DND-41 (cell line): ENCODE results near the gene ATXN7L1.

ENCODE experiments used
- ATAC-seq: fragments of 200-7000 bp; cut with Tn5 transposase; 3 replicates; pipeline ENCODE4 v1.9.1; 2021; ENCODE audit warnings: low read depth; ENCODE audit not compliant: insufficient read depth
- DNase-seq: peaks from one replicate; pipeline ENCODE4 v3.0.0-alpha.2; 2020
- H2AFZ ChIP-seq: 2 replicates; pipeline ENCODE4 v1.6.0; 2012; ENCODE audit warnings: low read depth, low read length
- H3K27ac ChIP-seq: 2 replicates; pipeline ENCODE4 v1.5.1; 2012; ENCODE audit warnings: low read length, inconsistent platforms
- H3K27me3 ChIP-seq: fragments of 200-600 bp; sonication (generic); 2 replicates; pipeline ENCODE4 v1.6.0; 2012; ENCODE audit warnings: low read length, mild to moderate bottlenecking, inconsistent platforms; ENCODE audit not compliant: insufficient read depth, poor library complexity
- H3K36me3 ChIP-seq: 2 replicates; pipeline ENCODE4 v1.5.1; 2012; ENCODE audit warnings: low read length, inconsistent platforms; ENCODE audit not compliant: insufficient read depth
- H3K4me1 ChIP-seq: 2 replicates; pipeline ENCODE4 v1.5.1; 2012; ENCODE audit warnings: mild to moderate bottlenecking, low read length; ENCODE audit not compliant: insufficient read depth
- H3K4me2 ChIP-seq: 2 replicates; pipeline ENCODE4 v1.6.0; 2012; ENCODE audit warnings: mild to moderate bottlenecking, moderate library complexity, low read length, inconsistent platforms; ENCODE audit not compliant: insufficient read depth
- H3K4me3 ChIP-seq, 2 experiments: fragments of 200-600 bp in 1 of 2; shearing (Covaris generic) in 1 of 2; 2 replicates each; pipeline ENCODE4 v1.5.1; 2012 to 2016; ENCODE audit warnings: inconsistent platforms in 2 of 2, low read length in 2 of 2, mild to moderate bottlenecking in 2 of 2, low read depth in 1 of 2, moderate library complexity in 1 of 2
- H3K79me2 ChIP-seq: 2 replicates; pipeline ENCODE4 v1.6.0; 2012; ENCODE audit warnings: low read length, inconsistent platforms; ENCODE audit not compliant: insufficient read depth
- H3K9ac ChIP-seq: 2 replicates; pipeline ENCODE4 v1.6.0; 2012; ENCODE audit warnings: low read depth, mild to moderate bottlenecking, inconsistent platforms, low read length, moderate library complexity
- H3K9me3 ChIP-seq: 2 replicates; pipeline ENCODE4 v1.5.1; 2012; ENCODE audit warnings: low read length, moderate library complexity, mild to moderate bottlenecking, inconsistent platforms; ENCODE audit not compliant: insufficient read depth, severe bottlenecking
- H4K20me1 ChIP-seq: 2 replicates; pipeline ENCODE4 v1.6.0; 2012; ENCODE audit warnings: low read length; ENCODE audit not compliant: insufficient read depth
- CTCF ChIP-seq: IDR thresholded peaks from 2 replicates; pipeline ENCODE4 v1.5.1; 2012; ENCODE audit warnings: borderline replicate concordance, low read length, moderate library complexity, mild to moderate bottlenecking; ENCODE audit not compliant: poor library complexity, severe bottlenecking; ENCODE audit errors: extremely low read depth
- EZH2 ChIP-seq: IDR thresholded peaks from 3 replicates; pipeline ENCODE4 v1.6.1; 2012; ENCODE audit warnings: borderline replicate concordance, low read depth, mild to moderate bottlenecking, moderate library complexity, low read length, inconsistent platforms; ENCODE audit not compliant: severe bottlenecking

Gene ATXN7L1

DNA sequence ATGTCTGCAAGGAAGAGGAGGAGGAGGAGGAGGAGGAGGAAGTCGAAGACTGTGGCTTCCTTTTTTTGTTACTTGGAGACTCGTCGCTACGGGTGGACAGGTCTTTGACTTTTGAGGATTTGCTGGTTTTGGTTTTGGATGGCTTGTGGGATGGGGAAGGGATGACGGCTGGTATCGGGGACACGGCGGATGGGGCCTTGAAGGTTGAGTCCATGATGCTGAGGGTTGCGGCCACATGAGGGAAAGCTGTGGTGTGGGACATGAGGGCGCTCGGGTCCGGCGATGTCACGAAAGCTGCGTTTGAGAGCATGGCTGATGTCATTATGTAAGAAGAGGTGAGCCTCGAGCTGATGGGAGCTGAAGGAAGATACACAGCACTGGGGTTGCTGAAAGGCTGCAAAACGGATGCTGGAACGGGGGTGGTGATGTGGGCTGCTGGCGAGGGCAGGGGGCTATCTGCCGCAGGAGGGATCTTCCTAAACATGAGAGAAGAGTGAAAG is 262.0 kb downstream of the ATXN7L1 start:
- no peak overlapping the region for H3K4me3 ChIP-seq
- H3K4me1 ChIP-seq: no peaks in the 10 kb centered on the region

DNA sequence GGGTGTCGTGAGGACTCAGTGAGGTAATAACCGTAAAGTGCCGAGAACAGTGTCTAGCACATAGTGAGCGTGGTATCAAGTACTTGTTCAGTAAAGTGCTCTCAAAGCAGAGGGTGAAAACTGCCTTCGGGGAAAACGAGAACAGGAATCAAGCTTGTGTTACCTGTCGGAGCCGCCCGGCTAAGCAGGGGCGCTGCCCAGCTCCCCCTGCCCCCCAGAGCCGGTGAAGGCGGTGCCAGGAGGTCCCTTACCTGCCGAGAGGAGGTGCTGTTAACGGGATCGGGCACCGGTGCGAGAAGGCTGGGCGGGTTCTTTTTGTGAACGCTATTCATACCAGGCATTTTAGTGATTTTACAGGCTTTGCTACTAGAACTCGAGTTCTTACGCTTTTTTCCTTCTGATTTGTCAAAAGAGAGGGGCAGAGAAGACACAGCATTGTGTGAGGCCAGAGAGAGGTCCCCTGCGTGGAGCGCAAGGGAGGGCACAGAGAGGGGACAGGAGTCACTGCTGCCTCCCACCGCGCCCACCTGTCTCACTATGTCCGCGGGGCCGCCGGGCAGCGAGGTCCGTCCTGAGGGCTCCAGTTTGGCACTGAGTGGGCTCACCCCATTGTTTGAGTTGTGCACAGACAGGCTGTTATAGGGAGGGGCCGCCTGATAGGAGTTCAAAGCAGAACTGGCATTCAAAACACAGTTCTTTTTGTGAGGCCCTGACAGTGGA is 262.6 kb downstream of the ATXN7L1 start:
- Histone ChIP-seq H4K20me1 (no peaks in the 10 kb centered on the region), H2AFZ (no peak overlapping the region), H3K4me1 (no peaks in the 10 kb centered on the region), H3K36me3 (peaks cover 64% of the 10 kb centered on the region), H3K79me2 (no peaks in the 10 kb centered on the region), H3K4me2 (no peak overlapping the region), H3K4me3 (no peak overlapping the region), H3K27ac (no peak overlapping the region), H3K9me3 (no peaks in the 10 kb centered on the region), H3K27me3 (no peaks in the 10 kb centered on the region), H3K9ac (no peak overlapping the region)
- ATAC-seq (no peak), DNase-seq (no peak)
- TF ChIP-seq EZH2 (no peak), CTCF (no peak)

More for the DNA sequence above, 262.0 kb downstream of the ATXN7L1 start:
- TF ChIP-seq EZH2: no peak
- TF ChIP-seq CTCF: no peak
- Histone ChIP-seq H3K4me2 (no peak overlapping the region), H2AFZ (no peak overlapping the region), H3K36me3 (peaks cover 65% of the 10 kb centered on the region), H3K79me2 (no peaks in the 10 kb centered on the region), H3K9ac (no peak overlapping the region), H3K27ac (no peak overlapping the region), H3K9me3 (no peaks in the 10 kb centered on the region), H4K20me1 (no peaks in the 10 kb centered on the region), H3K27me3 (no peaks in the 10 kb centered on the region)
- ATAC-seq (no peak), DNase-seq (no peak)

DNA sequence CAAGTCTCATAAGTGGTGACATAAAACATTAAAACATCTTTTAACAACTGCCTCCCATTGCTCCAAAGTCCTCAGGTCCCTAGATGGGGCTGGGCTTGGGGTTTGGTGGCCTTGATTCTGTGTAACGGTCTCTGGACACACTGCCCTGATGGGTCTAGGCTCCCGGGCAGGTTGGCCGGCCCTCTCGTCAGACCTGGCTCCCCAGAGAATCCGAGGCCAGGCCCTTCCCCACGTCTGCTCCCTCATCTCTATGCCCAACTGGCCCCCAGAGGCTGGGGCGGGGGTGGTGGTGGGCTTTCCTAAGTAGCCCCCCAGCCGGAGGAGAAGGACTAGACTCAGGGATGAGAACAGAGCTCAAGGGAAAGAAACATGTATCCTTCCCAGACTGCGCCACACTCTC is 263.6 kb downstream of the ATXN7L1 start:
- Histone ChIP-seq H3K79me2 (no peaks in the 10 kb centered on the region), H4K20me1 (no peaks in the 10 kb centered on the region), H2AFZ (no peak overlapping the region), H3K27me3 (no peaks in the 10 kb centered on the region), H3K9me3 (no peaks in the 10 kb centered on the region), H3K9ac (no peak overlapping the region), H3K36me3 (peaks cover 55% of the 10 kb centered on the region), H3K4me3 (no peak overlapping the region), H3K4me1 (no peaks in the 10 kb centered on the region), H3K4me2 (no peak overlapping the region), H3K27ac (no peak overlapping the region)
- ATAC-seq (no peak), DNase-seq (no peak)
- no peak for TF ChIP-seq EZH2
- no peak for TF ChIP-seq CTCF
